NCI-H526 treated with DMSO at 0.1 percent for 48 hours (cell line): Measurements from ENCODE around the gene MYL5.
"Not testable (repeated sequence)": the region's sequence is repeated elsewhere in the genome, so short reads cannot be mapped to it uniquely, and the experiment has no call there.

Source experiments
- DNase-seq: peaks from one replicate; lab custom pipeline; 2025; lab: John Stamatoyannopoulos, UW

The MYL5 gene

DNA sequence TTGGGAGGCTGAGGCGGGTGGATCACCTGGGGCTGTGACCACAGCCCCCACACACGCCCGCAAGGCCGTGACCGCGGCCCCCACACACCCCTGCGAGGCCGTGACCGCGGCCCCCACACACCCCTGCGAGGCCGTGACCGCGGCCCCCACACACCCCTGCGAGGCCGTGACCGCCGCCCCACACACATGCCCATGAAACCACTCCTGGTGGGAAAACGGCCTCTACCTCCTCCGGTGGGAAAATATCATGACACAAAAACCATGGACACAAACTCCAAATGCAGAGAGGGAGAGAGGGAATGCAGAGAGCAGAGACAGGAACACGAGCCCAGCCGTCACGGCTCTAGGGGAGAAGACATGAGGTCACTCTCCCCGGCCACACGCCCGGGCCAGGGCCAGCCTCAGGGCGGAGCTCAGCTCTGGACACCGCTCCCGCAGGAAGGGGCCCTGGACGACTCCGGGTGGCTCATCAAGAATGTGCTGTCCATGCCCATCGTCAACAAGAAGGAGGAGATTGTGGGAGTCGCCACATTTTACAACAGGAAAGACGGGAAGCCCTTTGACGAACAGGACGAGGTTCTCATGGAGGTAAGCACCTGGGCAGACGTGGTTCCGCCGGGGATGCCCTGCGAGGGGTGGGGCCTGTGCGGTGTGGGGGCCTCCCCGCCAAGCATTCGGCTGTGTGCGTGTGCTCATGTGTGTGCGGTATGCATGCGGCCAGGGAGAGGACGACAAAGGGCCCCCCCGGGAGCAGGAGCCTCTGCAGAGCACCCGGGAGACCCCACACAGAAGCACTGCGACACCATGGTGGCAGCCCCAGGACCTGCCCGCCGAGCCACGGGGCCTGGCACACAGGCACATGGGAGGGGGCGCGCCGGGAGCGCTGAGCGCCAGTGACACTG lies 17.7 kb upstream of the MYL5 start:
- DNase-seq, result no peak

DNA sequence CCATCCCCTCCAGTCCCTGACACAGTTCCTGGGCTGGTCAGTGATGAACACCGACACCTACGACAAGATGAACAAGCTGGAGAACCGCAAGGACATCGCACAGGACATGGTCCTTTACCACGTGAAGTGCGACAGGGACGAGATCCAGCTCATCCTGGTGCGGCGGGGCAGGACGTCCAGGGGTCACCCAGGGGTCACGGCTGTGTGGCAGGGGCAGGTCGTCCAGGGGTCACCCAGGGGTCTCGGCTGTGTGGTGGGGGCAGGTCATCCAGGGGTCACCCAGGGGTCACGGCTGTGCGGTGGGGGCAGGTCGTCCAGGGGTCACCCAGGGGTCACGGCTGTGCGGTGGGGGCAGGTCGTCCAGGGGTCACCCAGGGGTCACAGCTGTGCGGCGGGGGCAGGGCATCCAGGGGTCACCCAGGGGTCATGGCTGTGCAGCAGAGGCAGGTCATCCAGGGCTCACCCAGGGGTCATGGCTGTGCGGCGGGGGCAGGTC lies 17.0 kb upstream of the MYL5 start:
- DNase-seq, result no peak

DNA sequence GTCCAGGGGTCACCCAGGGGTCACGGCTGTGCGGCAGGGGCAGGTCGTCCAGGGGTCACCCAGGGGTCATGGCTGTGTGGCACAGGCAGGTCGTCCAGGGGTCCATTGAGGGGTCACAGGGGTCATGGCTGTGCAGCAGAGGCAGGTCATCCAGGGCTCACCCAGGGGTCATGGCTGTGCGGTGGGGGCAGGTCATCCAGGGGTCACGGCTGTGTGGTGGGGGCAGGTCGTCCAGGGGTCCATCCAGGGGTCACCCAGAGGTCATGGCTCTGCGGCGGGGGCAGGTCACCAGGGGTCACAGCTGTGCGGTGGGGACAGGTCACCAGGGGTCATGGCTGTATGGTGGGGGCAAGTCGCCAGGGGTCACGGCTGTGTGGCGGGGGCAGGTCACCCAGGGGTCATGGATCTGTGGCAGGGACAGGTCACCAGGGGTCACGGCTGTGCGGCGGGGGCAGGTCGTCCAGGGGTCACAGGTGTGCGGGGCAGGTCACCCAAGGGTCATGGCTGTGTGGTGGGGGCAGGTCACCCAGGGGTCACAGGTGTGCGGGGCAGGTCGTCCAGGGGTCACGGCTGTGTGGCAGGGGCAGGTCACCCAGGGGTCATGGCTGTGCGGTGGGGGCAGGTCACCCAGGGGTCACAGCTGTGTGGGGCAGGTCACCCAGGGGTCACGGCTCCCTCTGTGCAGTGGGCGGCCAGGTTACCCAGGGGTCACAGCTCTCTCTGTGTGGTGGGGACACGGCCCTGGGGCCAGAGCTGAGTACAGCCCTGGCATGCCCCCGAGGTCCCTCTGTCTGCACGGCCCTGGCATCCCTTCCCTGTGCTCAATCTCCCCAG lies 16.3 kb upstream of the MYL5 start:
- no peak for DNase-seq

DNA sequence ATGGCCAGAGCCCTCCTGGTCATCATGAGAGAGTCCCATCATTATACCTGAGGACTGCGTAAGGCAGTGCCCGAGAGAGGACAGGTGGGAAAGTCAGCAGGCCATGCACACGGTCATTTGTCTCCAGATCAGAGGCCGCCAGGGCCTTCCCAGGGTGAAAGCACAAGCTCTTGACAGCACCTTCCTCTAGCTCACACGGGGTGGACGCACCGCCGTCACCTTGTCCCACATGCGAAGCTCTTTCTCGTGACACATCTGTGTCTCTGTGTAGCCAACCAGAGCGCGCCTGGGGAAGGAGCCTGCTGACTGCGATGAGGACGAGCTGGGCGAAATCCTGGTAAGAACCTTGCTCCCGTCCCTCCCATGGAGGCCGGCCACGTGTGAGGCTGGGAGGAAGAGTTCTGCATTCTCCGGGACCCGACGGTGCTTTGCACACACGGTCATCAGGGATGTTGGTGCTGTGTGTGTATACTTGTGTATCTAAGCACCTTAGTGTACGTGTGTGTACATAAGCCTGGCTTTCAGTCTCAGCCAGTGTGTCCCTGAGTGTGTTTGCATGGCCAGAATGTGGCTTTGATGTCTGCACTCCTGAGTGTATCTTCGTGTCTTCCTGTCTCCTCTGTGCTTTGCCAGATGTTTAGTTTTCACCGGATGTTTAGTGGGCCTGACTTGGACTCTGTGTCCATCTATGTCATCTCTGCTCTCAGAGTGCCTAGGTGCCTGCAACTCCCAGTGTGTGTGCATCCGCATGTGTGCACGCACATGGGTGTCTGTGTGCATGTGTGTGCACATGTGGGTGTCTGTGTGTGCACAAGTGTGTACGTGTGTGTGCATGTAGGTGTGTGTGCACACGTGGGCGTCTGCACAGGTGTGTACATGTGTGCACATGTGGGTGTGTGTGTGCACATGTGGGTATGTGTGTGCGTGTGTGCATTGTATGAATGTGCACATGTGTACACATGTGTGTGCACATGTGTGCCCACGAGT lies 15.4 kb upstream of the MYL5 start:
- DNase-seq, result no peak

DNA sequence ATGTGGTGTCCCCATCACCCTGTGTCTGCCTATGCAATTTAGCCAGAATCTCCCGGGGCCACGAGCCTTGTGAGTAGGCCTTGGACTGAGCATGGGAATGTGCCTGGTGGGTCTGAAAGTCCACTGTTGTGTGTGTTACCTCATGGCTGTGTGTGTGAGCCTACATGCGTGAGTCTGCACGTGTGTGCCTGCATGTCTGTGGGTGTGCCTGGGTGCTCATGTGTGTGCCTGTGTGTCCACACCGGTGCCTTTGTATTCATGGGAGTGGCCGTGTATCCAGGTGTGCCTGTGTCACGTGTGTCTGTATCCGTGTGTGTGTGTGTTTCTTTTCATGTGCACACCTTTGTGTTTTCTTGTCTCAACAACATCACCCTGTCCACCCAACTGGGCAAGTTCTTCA lies 14.5 kb upstream of the MYL5 start:
- DNase-seq, result no peak

DNA sequence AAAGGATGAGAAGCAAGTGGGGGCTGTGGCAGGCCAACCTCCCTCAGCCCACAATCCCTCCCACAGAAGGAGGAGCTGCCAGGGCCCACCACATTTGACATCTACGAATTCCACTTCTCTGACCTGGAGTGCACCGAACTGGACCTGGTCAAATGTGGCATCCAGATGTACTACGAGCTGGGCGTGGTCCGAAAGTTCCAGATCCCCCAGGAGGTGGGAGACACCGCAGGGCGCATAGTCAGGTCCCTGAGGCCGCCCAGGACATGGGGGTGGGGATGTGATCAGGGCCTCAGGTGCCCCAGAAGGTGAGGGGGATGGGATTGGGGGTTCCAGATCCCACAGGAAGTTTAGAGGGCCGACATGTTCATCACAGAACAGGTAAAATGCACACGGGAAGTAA lies 13.9 kb upstream of the MYL5 start:
- no peak for DNase-seq

DNA sequence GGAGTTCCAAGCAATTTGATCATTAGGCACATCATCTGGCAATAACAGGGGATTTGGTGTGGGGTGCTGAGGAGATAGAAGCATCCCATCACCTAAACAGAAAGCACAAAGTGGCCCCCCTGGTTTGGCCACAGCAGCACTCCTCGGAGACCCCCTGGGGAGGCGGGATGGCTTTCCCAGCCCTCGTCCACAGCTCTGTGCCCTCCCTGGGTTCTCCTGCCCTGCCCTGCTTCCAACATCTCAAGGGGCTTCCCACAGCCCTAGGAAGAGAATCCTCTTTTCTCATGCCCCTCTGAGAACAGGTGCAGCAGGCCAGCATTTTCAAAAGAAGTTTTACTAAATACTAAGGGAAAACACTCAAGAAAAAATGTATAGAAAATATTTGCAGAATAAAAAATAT lies 13.1 kb upstream of the MYL5 start:
- DNase-seq, result no peak

DNA sequence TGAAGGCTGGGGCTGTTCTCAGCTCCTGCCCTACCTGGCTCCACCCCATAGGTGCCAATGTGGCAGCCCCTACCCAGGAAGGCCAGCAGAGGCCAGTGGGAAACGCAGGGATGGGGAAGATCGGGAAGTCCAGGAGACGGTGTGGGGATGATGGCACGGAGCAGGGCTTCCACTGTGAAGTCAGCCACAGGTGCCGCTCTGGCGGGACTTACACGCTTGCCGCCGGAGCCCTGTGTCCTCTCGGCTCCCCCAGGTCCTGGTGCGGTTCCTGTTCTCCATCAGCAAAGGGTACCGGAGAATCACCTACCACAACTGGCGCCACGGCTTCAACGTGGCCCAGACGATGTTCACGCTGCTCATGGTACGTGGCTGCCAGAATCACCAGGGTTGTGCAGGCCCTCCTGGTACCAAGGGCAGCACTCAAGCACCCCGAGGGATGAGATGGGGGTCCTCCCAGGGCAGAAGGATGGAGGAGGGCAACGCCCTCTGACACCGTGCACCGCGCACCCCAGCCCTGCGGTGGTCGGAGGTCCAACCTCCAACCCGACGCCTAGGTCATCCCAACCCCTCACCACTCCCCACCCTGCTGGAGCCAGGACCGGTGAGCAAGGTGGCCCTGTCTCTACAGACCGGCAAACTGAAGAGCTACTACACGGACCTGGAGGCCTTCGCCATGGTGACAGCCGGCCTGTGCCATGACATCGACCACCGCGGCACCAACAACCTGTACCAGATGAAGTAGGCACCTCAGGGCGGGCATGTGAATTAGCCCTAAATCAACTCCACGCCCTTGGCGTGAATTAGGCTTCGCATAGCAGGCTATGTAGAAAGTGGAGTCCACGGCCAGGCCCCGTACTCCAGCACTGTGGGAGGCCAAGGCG lies 12.2 kb upstream of the MYL5 start:
- DNase-seq, result no peak

DNA sequence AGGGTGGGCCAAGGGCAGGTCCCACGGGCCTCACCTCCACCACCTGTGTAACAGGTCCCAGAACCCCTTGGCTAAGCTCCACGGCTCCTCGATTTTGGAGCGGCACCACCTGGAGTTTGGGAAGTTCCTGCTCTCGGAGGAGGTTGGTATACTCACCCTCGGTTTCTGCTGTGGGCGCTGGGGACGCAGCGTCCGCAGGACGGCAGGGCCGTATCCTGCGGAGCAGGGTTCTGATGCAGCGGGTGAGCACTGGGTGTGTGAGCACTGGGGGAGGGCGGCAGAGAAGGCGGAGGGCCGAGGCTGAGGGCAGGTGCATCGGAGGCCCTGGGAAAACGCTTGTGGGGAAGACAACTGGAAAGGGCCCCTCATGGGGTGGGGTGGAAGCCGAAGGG lies 11.3 kb upstream of the MYL5 start:
- no peak for DNase-seq

DNA sequence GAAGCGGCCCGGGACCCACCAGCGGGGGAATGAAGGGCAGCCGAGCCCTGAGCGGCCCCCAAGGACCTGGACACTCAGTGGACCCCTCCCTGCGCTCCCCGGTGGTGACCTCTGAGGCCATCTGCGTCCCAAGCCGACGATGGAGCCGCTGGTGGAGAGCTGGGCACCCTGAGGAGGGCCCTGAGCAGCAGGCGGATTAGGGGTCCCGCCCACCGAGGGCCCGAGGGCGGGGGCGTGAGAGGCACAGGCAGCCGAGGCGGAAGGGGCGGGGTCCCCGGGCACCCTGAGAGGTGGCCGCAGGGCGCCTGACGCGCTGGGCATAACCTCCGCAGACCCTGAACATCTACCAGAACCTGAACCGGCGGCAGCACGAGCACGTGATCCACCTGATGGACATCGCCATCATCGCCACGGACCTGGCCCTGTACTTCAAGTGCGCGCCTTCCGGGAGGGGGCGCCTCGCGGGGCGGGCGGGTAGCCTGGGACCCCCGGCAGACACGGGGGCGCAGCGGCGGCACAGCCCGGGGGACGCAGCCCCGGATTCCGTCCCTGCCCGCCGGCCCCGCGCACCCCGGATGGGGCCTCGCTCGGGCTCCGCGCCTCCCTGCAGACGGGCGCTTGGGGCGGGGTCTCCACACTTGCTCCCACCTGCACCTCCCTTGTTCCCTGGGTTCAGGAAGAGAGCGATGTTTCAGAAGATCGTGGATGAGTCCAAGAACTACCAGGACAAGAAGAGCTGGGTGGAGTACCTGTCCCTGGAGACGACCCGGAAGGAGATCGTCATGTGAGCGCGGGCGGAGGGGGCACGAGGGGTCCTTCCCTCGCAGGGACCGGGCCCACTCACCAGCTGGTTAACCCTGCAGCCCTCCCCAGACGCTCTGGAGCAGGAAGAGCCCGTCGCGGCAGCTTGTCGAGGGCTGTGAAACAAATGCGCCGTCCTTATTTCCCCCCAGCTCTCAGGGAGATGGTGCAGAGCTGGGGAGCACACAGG lies 10.6 kb upstream of the MYL5 start:
- peak; percentile 24 for DNase-seq

DNA sequence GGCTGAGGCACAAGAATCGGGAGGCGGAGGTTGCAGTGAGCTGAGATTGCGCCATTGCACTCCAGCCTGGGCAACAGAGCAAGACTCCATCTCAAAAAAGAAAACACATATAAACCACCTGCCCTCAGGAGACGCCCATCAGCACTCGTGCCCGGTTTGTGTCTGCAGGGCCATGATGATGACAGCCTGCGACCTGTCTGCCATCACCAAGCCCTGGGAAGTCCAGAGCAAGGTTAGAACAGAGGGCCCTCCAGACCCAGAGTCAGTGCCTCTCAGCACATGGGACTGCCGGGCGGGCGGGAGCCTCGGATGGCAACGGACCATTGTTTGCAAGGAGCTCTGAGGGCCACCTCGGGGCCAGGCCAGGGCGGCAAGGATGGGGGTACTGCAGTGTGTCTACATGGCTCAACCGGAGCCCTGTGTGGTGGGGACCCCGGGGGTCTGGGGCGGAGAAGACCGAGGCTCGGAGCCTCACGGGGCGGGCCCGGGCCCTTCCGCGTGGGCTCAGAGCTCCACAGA lies 9.6 kb upstream of the MYL5 start:
- DNase-seq, result no peak

DNA sequence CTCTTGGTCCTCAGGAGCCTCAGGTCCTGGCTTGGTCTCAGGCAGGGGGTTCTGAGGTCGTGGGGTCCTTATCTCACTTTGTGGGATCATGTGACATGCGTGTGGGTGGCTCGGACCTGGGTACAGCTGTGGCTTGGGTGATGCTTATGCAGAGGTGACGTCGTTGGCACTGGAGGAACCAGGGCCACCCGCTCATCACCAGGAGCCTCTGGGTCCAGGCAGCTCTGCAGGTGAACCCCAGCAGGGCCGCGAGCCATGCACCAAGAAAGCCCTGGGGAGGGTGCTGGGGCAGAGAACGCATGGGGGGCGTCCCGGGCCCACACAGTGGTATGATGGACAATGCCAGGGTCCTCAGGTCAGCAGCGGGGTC lies 9.0 kb upstream of the MYL5 start:
- no peak for DNase-seq

DNA sequence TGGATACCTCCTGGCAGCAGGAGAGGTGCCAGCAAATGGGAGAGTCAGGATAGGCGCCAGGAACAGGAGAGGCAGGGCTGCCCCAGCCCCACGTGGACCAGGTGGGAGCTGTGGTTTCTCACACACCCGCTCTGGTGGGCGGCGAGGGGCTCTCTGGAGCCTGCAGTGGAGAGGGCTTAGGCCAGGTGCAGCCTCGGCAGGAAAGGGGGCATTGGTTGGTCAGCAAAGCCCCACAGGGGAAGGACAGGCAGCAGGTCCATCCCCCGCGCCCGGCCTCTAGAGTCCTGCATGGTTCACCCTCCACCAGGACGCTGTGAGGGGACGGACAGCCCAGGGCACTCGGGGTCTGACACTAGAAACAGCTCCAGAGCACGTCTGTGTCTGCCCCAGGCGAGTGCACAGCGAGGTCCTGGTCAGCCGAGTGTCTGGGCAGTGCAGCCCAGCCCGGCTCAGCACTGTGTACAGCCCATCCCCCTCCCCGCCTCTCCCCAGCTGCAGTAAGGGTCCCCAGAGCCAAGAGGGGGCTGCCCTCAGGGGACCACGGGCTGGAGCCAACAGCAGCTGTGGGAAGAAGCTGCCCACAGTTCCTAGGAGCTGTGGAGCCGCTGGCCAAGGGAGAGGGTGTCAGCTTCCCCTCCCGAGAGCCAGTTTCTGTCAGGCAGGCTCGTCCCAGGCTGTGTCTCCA lies 8.4 kb upstream of the MYL5 start:
- no peak for DNase-seq

DNA sequence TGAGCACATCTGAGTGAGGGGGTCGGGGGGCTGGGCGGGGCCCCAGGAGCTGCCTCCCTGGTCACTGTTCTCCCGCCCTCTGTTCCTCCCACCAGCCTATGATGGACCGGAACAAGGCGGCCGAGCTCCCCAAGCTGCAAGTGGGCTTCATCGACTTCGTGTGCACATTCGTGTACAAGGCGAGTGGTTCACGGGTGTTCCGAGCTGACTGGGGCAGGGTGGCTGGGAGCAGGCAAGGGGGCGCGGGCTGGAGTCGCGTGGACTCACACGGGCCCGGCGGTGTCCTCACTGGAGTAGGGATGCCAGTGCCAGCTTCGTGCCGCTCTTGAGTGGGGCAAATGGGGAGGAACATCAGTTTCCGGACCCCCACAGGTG lies 7.9 kb upstream of the MYL5 start:
- no peak for DNase-seq

DNA sequence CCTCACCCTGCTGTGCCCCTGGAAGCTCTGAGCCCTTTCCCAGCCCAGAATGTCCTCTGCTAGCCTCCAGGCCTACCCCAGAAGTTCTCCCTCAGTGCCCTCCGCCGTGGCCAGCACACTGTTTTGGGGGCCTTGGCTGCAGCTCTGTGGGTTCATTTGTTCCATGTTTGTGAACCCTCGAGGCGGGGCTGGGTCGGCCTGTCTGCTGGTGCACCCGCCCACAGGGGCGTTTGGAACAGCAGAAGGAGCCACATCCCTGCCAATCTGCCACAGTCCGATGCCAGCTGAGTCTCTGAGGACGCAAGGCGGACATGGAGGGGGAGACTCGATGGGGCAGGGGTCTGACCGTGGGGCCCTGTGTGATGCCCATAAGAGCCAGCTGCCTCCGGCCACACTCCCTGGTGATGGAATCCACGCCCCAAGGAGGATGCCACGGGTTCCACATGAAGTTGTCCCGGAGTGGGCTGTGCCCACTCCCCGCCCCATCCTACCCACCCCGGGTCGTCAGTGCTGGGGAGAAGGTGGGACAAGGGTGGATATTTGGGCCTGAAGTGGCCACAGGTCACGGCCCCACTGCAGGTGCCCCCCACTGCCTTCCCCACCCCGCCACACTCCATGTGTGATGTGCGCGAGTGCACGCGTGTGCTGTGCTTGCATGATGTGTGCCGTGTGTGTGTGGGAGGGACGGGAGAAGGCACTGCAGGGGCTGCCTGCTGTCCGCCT lies 7.4 kb upstream of the MYL5 start:
- DNase-seq, result no peak

DNA sequence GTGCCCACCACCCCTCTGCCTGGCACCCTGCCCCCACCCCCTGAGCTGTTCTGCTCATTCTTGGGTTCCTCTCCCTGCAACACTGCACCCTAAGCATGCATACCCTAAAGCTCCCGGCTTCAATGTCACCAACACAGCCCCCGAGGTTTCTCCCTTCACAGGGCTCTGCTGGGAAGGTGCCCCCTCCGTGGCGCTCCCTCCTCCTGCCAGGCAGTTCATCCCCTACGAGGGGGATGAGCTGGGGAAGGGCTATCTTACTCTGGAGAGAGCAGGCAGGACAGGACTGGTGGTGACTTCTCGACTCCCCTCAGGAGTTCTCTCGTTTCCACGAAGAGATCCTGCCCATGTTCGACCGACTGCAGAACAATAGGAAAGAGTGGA lies 6.8 kb upstream of the MYL5 start:
- DNase-seq, result no peak

DNA sequence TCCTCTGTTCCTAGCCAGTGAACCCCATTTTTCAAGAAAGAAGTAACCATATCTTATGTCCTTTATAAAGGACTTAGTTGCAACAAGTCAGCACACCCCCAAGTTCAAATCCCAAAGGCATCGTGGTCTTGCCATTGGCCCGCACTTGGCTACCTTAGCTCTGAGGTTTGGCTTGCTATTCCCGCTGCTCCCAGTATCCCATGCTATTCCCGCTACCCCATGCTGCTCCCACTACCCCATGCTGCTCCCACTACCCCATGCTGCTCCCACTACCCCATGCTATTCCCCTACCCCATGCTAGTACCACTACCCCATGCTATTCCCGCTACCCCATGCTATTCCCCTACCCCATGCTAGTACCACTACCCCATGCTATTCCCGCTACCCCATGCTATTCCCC lies 6.1 kb upstream of the MYL5 start:
- DNase-seq, result not testable (repeated sequence)
